Measurements from ENCODE around the gene CNGB1. TPM values are rescaled to one million over a fixed set of nuclear protein-coding genes. Genes with fewer than 3 reads are reported as not detected.

Gene CNGB1
- total and polyA plus RNA-seq, 8 donors, result 0.08 to 18.0 (median 0.73) TPM; not detected in 5

- H3K9me3 ChIP-seq, result no peaks in the 10 kb centered on the region
- H3K27me3 ChIP-seq, result peaks cover 0 to 8% (median 0%) of the 10 kb centered on the region in 3 donors
- H3K27ac ChIP-seq, result no peak overlapping the region
- peaks cover 0 to 14% (median 3%) of the 10 kb centered on the region in 4 donors for H3K4me1 ChIP-seq
- 75 to 82% (median 76%) methylated on average over 13 of the region's 13 CpGs for WGBS, 5 donors
- intact Hi-C loops (cut with DNase I; ENCODE audit: low total_unique reads), result no loop called here
- H3K36me3 ChIP-seq, result no peaks in the 10 kb centered on the region
- H3K4me3 ChIP-seq, result no peak overlapping the region
- no peak for DNase-seq
- TF ChIP-seq POLR2A (IDR thresholded peaks at IDR 0.05) (no peak), CTCF (IDR thresholded peaks at IDR 0.05) (no peak), EP300 (IDR thresholded peaks at IDR 0.05) (no peak), POLR2AphosphoS5 (IDR thresholded peaks at IDR 0.05) (no peak)
Observed at GRCh38 chr16:57970319-57970718, 609 bp downstream of the CNGB1 start.

- Histone ChIP-seq H3K4me1 (peaks cover 0 to 14% (median 3%) of the 10 kb centered on the region in 4 donors), H3K9me3 (no peaks in the 10 kb centered on the region), H3K27ac (no peak overlapping the region), H3K27me3 (peaks cover 0 to 8% (median 0%) of the 10 kb centered on the region in 3 donors), H3K36me3 (no peaks in the 10 kb centered on the region), H3K4me3 (no peak overlapping the region)
- WGBS, 5 donors, result 69 to 88% (median 82%) methylated on average over 10 of the region's 10 CpGs
- TF ChIP-seq CTCF (IDR thresholded peaks at IDR 0.05) (no peak), POLR2A (IDR thresholded peaks at IDR 0.05) (no peak), POLR2AphosphoS5 (IDR thresholded peaks at IDR 0.05) (no peak)
- DNase-seq, result no peak
- intact Hi-C loops (cut with DNase I; ENCODE audit: low total_unique reads), result no loop called here
Observed at GRCh38 chr16:57969451-57970123, 1.3 kb downstream of the CNGB1 start.

GRCh38 chr16:57967916-57968315 is 3.0 kb downstream of the CNGB1 start:
- no peak overlapping the region for H3K4me3 ChIP-seq
- intact Hi-C loops (cut with DNase I; ENCODE audit: low total_unique reads), result no loop called here
- H3K27me3 ChIP-seq, result peaks cover 0 to 8% (median 0%) of the 10 kb centered on the region in 3 donors
- H3K9me3 ChIP-seq, result no peaks in the 10 kb centered on the region
- no peak overlapping the region for H3K27ac ChIP-seq
- H3K36me3 ChIP-seq, result no peaks in the 10 kb centered on the region
- TF ChIP-seq POLR2A (IDR thresholded peaks at IDR 0.05) (no peak), EP300 (IDR thresholded peaks at IDR 0.05) (no peak), POLR2AphosphoS5 (IDR thresholded peaks at IDR 0.05) (no peak), CTCF (IDR thresholded peaks at IDR 0.05) (no peak)
- peaks cover 0 to 14% (median 3%) of the 10 kb centered on the region in 4 donors for H3K4me1 ChIP-seq
- DNase-seq, result no peak

GRCh38 chr16:57966986-57967385 is 3.9 kb downstream of the CNGB1 start:
- WGBS, 5 donors, result 79 to 91% (median 88%) methylated on average over 9 of the region's 9 CpGs
- intact Hi-C loops (cut with DNase I; ENCODE audit: low total_unique reads), result no loop called here
- H3K4me3 ChIP-seq, result no peak overlapping the region
- no peaks in the 10 kb centered on the region for H3K36me3 ChIP-seq
- TF ChIP-seq CTCF (IDR thresholded peaks at IDR 0.05) (no peak), EP300 (IDR thresholded peaks at IDR 0.05) (no peak), POLR2AphosphoS5 (IDR thresholded peaks at IDR 0.05) (no peak), POLR2A (IDR thresholded peaks at IDR 0.05) (no peak)
- H3K9me3 ChIP-seq, result no peaks in the 10 kb centered on the region
- no peak for DNase-seq
- peaks cover 0 to 8% (median 0%) of the 10 kb centered on the region in 3 donors for H3K27me3 ChIP-seq
- no peak overlapping the region for H3K27ac ChIP-seq
- peaks cover 0 to 14% (median 3%) of the 10 kb centered on the region in 4 donors for H3K4me1 ChIP-seq
